OCI-LY1 (cell line): ENCODE measurements around the gene MACROD2.

ENCODE experiments used
- EZH2 ChIP-seq: fragments of 200-600 bp; sonication (generic), shearing (Covaris generic); IDR thresholded peaks from 2 replicates; pipeline ENCODE4 v1.8.0; 2017; ENCODE audit warnings: borderline replicate concordance, mixed run types, mild to moderate bottlenecking, antibody characterized with exemption, low read length, moderate library complexity, mixed read lengths
- TF ChIP-seq, protein P1 (sequence below): fragments of 200-600 bp; sonication (generic), shearing (Covaris generic); IDR thresholded peaks from 2 replicates; pipeline ENCODE4 v1.5.1; 2017; ENCODE audit warnings: mild to moderate bottlenecking, antibody characterized with exemption, low read length, moderate library complexity, mixed read lengths

DNA sequence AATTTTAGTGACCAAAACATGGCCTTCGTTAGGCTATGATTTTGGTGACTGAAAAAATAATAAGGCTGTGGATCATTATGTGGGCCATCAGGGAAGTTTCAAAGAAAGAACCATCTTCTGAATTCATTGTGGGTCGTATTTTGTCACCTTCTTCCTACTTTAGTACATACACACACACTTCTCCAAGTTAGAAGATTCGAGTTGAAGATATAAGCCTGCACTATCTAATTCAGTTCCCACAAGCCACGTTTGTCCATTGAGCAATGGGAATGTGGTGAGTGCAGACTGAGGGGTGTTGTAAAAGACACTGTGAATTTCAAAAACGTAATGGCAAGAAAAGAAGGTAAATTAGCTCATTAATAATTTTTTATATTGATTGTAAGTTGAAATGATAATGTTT lies 1812.0 kb downstream of the MACROD2 start:
- TF ChIP-seq, protein P1, sequence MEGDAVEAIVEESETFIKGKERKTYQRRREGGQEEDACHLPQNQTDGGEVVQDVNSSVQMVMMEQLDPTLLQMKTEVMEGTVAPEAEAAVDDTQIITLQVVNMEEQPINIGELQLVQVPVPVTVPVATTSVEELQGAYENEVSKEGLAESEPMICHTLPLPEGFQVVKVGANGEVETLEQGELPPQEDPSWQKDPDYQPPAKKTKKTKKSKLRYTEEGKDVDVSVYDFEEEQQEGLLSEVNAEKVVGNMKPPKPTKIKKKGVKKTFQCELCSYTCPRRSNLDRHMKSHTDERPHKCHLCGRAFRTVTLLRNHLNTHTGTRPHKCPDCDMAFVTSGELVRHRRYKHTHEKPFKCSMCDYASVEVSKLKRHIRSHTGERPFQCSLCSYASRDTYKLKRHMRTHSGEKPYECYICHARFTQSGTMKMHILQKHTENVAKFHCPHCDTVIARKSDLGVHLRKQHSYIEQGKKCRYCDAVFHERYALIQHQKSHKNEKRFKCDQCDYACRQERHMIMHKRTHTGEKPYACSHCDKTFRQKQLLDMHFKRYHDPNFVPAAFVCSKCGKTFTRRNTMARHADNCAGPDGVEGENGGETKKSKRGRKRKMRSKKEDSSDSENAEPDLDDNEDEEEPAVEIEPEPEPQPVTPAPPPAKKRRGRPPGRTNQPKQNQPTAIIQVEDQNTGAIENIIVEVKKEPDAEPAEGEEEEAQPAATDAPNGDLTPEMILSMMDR: no peak
- TF ChIP-seq EZH2: no peak
